Fibroblast of skin of left quadriceps (primary cell): ENCODE measurements around the gene CEP164.
"Not testable (repeated sequence)": the region's sequence is repeated elsewhere in the genome, so short reads cannot be mapped to it uniquely, and the experiment has no call there.

Experiments
- DNase-seq, 2 experiments: peaks; one replicate each; pipeline ENCODE4 v3.0.0-alpha.2; 2013; ENCODE audit warnings: low read depth in 2 of 2

Gene CEP164

GRCh38 chr11:117303646-117304315 is 23.9 kb upstream of the CEP164 start:
- no peak for DNase-seq

- DNase-seq = no peak
Observed at GRCh38 chr11:117305145-117305544, 22.5 kb upstream of the CEP164 start.

- no peak for DNase-seq
Observed at GRCh38 chr11:117309310-117309709, 18.3 kb upstream of the CEP164 start.

GRCh38 chr11:117313091-117313490 is 14.6 kb upstream of the CEP164 start:
- no peak for DNase-seq

GRCh38 chr11:117313828-117314768 is 13.6 kb upstream of the CEP164 start:
- no peak for DNase-seq

GRCh38 chr11:117314840-117315239 is 12.8 kb upstream of the CEP164 start:
- no peak for DNase-seq

- no peak for DNase-seq
Observed at GRCh38 chr11:117315285-117316196, 12.1 kb upstream of the CEP164 start.

GRCh38 chr11:117316197-117316961 is 11.3 kb upstream of the CEP164 start, which contains the start of gene BACE1:
BACE1 (minus strand) TSS chr11:117316256; CDS start chr11:117315795, 461 bp downstream.
- peak; percentile 57 to 72 for DNase-seq

GRCh38 chr11:117318738-117319137 is 8.9 kb upstream of the CEP164 start:
- no peak for DNase-seq

- DNase-seq = peak; percentile 49 to 65
Observed at GRCh38 chr11:117319214-117319840, 8.3 kb upstream of the CEP164 start.

GRCh38 chr11:117327255-117327566 is 443 bp upstream of the CEP164 start:
- not testable (repeated sequence) for DNase-seq

- DNase-seq = peak in 1 of 2 experiments; percentile 10
Observed at GRCh38 chr11:117328375-117329010, 839 bp downstream of the CEP164 start.

GRCh38 chr11:117332843-117333242 is 5.2 kb downstream of the CEP164 start:
- no peak for DNase-seq

GRCh38 chr11:117333917-117334316 is 6.3 kb downstream of the CEP164 start:
- peak; percentile 30 to 38 for DNase-seq

GRCh38 chr11:117334896-117335295 is 7.2 kb downstream of the CEP164 start:
- no peak for DNase-seq

- no peak for DNase-seq
Observed at GRCh38 chr11:117335399-117335798, 7.7 kb downstream of the CEP164 start.

GRCh38 chr11:117337076-117337475 is 9.4 kb downstream of the CEP164 start:
- DNase-seq = no peak

GRCh38 chr11:117345039-117345438 is 17.4 kb downstream of the CEP164 start:
- no peak for DNase-seq

- no peak for DNase-seq
Observed at GRCh38 chr11:117354550-117354949, 26.9 kb downstream of the CEP164 start.
